B cell (primary cell): ENCODE measurements around the gene PIK3C3. TPM values are rescaled to one million over a fixed set of nuclear protein-coding genes. Genes with fewer than 3 reads are reported as not detected.
"Not testable (repeated sequence)": the region's sequence is repeated elsewhere in the genome, so short reads cannot be mapped to it uniquely, and the experiment has no call there.

Source experiments
- ATAC-seq: fragments of 200-7000 bp; cut with Tn5 transposase; one replicate; pipeline ENCODE4 v1.10.0; 2021; ENCODE audit warnings: low read depth, mild to moderate bottlenecking, moderate number of reproducible peaks, moderate library complexity
- CTCF ChIA-PET: fragments of 350-600 bp; sonication (Branson Sonifier 250); formaldehyde crosslinking; loops from one replicate; lab custom pipeline; 2021; ENCODE audit warnings: antibody characterized with exemption, inconsistent platforms; lab: Charles Lee
- POLR2A ChIA-PET: fragments of 350-600 bp; sonication (Branson Sonifier 250); formaldehyde crosslinking; loops from one replicate; lab custom pipeline; 2021; ENCODE audit warnings: antibody characterized with exemption; lab: Charles Lee
- DNase-seq: peaks from one replicate; pipeline ENCODE4 v3.0.0; 2013
- H2AFZ ChIP-seq: 2 replicates; pipeline ENCODE4 v1.6.1; 2012; ENCODE audit warnings: mild to moderate bottlenecking, low read depth, low read length; ENCODE audit not compliant: insufficient read depth, poor library complexity, severe bottlenecking
- H3K27ac ChIP-seq, 2 donors: 1 replicate in 1 of 2; 2 replicates in 1 of 2; pipeline ENCODE4 v1.5.1; 2012 to 2013; ENCODE audit warnings: low read length in 2 of 2, mild to moderate bottlenecking in 2 of 2, moderate library complexity in 1 of 2
- H3K27me3 ChIP-seq, 4 experiments: fragments of 200-600 bp in 1 of 4; sonication (generic) in 1 of 4; replicated peaks in 1 of 4; 1 replicate in 2 of 4; 2 replicates in 2 of 4; pipeline versions ENCODE4 v1.6.1 to v1.7.0; 2013 to 2016; ENCODE audit warnings: low read length in 3 of 4, mild to moderate bottlenecking in 2 of 4, mixed read lengths in 1 of 4, moderate library complexity in 1 of 4; ENCODE audit not compliant: insufficient read depth in 4 of 4, control insufficient read depth in 3 of 4; ENCODE audit errors: control extremely low read depth in 1 of 4
- H3K36me3 ChIP-seq, 2 experiments: replicated peaks in 1 of 2; 1 replicate in 1 of 2; 2 replicates in 1 of 2; pipeline versions ENCODE4 v1.6.1 to v1.7.1; 2013; ENCODE audit warnings: low read length in 1 of 2; ENCODE audit not compliant: insufficient read depth in 2 of 2, control insufficient read depth in 1 of 2; ENCODE audit errors: control extremely low read depth in 1 of 2, extremely low read depth in 1 of 2
- H3K4me1 ChIP-seq, 2 donors: fragments of 200-600 bp in 1 of 2; sonication (generic) in 1 of 2; 1 replicate in 1 of 2; 2 replicates in 1 of 2; pipeline versions ENCODE4 v1.5.1 to v1.6.1; 2013 to 2017; ENCODE audit warnings: low read length in 2 of 2; ENCODE audit not compliant: control insufficient read depth in 2 of 2, insufficient read depth in 2 of 2
- H3K4me2 ChIP-seq: replicated peaks from 2 replicates; pipeline ENCODE3; 2012; ENCODE audit warnings: mild to moderate bottlenecking, low read depth, low read length; ENCODE audit not compliant: poor library complexity, severe bottlenecking
- H3K4me3 ChIP-seq, 5 experiments: fragments of 200-600 bp in 1 of 5; sonication (generic) in 1 of 5; 1 replicate in 3 of 5; 2 replicates in 2 of 5; pipeline versions ENCODE4 v1.5.1 to v1.7.0; 2011 to 2016; ENCODE audit warnings: low read length in 4 of 5, mild to moderate bottlenecking in 4 of 5, low read depth in 2 of 5, control low read depth in 1 of 5, moderate library complexity in 1 of 5; ENCODE audit not compliant: insufficient read depth in 1 of 5; ENCODE audit errors: control extremely low read depth in 1 of 5, extremely low read depth in 1 of 5
- H3K79me2 ChIP-seq: fragments of 200-600 bp; sonication (generic); one replicate; pipeline ENCODE4 v1.6.0; 2016; ENCODE audit warnings: low read length; ENCODE audit not compliant: control insufficient read depth, insufficient read depth
- H3K9ac ChIP-seq: fragments of 200-600 bp; sonication (generic); 2 replicates; pipeline ENCODE4 v1.6.1; 2017; ENCODE audit warnings: mild to moderate bottlenecking, low read length, moderate library complexity
- H3K9me3 ChIP-seq, 3 donors: one replicate each; pipeline versions ENCODE4 v1.6.1 to v1.7.1; 2013; ENCODE audit warnings: low read length in 2 of 3; ENCODE audit not compliant: control insufficient read depth in 2 of 3, insufficient read depth in 1 of 3; ENCODE audit errors: control extremely low read depth in 1 of 3
- H4K20me1 ChIP-seq: 2 replicates; pipeline ENCODE4 v1.6.0; 2012; ENCODE audit warnings: mild to moderate bottlenecking, low read length; ENCODE audit not compliant: insufficient read depth, control insufficient read depth, poor library complexity, severe bottlenecking
- H3K27ac Mint-ChIP-seq: one replicate; pipeline ENCODE4 v1.8.0; 2021; ENCODE audit warnings: mixed read lengths
- H3K27me3 Mint-ChIP-seq: one replicate; pipeline ENCODE4 v1.8.0; 2021; ENCODE audit warnings: mixed read lengths
- H3K4me1 Mint-ChIP-seq: one replicate; pipeline ENCODE4 v1.8.0; 2021; ENCODE audit warnings: mixed read lengths
- H3K4me3 Mint-ChIP-seq: one replicate; pipeline ENCODE4 v1.8.0; 2021; ENCODE audit warnings: mixed read lengths
- H3K9me3 Mint-ChIP-seq: one replicate; pipeline ENCODE4 v1.8.0; 2022; ENCODE audit warnings: mixed read lengths; ENCODE audit not compliant: insufficient read depth
- CTCF ChIP-seq: fragments of 200-600 bp; IDR thresholded peaks from one replicate; pipeline ENCODE4 v1.8.0; 2022; ENCODE audit warnings: antibody characterized with exemption, mild to moderate bottlenecking
- EZH2 ChIP-seq: IDR thresholded peaks from 2 replicates; pipeline ENCODE4 v1.6.1; 2012; ENCODE audit warnings: borderline replicate concordance, low read depth, mild to moderate bottlenecking, moderate library complexity, low read length; ENCODE audit not compliant: insufficient read depth, poor library complexity, severe bottlenecking
- intact Hi-C: fragments of 100-400 bp; cut with micrococcal nuclease; formaldehyde crosslinking; loops from one replicate; pipeline ENCODE4 v1.10.0; 2022
- polyA plus RNA-seq: library from polyadenylated mRNA; depleted of rRNA; stranded (reverse); fragments of >200 nt; gene quantifications from 2 replicates; pipeline ENCODE4 v1.2.3, GENCODE V29; 2012
- total RNA-seq, 2 donors: library from RNA; stranded (reverse); fragments of 120-200 nt in 1 of 2; gene quantifications; 1 replicate in 1 of 2; 2 replicates in 1 of 2; pipeline versions ENCODE4 v1.2.3 to v1.2.4, GENCODE V29; 2013 to 2022

PIK3C3 gene
- total and polyA plus RNA-seq, 2 donors (not counting 1 experiment from before 2014, with no cell fraction given), result 13.3 to 87.9 TPM

- Histone ChIP-seq H4K20me1 (no peaks in the 10 kb centered on the region), H2AFZ (no peak overlapping the region), H3K79me2 (no peaks in the 10 kb centered on the region), H3K27ac (no peak overlapping the region), H3K4me3 (no peak overlapping the region), H3K4me2 (no peak overlapping the region), H3K9me3 (no peaks in the 10 kb centered on the region), H3K4me1 (no peaks in the 10 kb centered on the region), H3K36me3 (peaks cover 0 to 52% of the 10 kb centered on the region in 2 experiments), H3K9ac (no peak overlapping the region), H3K27me3 (no peaks in the 10 kb centered on the region)
- DNase-seq, result no peak
- Mint-ChIP-seq H3K27ac (no peak overlapping the region), H3K27me3 (no peaks in the 10 kb centered on the region), H3K4me1 (peaks cover 3% of the 10 kb centered on the region), H3K9me3 (no peaks in the 10 kb centered on the region), H3K4me3 (no peak overlapping the region)
- ChIA-PET CTCF (no interaction called here), POLR2A (no interaction called here)
- TF ChIP-seq EZH2 (no peak), CTCF (no peak)
- intact Hi-C loops, result no loop called here
- no peak for ATAC-seq
Observed at GRCh38 chr18:42005782-42006181, 50.7 kb downstream of the PIK3C3 start.

- H3K27ac ChIP-seq, H3K27ac Mint-ChIP-seq, H3K4me3 ChIP-seq, H3K9me3 ChIP-seq, intact Hi-C loops, H3K9ac ChIP-seq, CTCF ChIA-PET, H2AFZ ChIP-seq, H3K79me2 ChIP-seq, H3K27me3 Mint-ChIP-seq, ATAC-seq, H4K20me1 ChIP-seq, H3K4me2 ChIP-seq, H3K9me3 Mint-ChIP-seq, H3K4me1 Mint-ChIP-seq, DNase-seq, H3K4me1 ChIP-seq, H3K27me3 ChIP-seq, H3K4me3 Mint-ChIP-seq, POLR2A ChIA-PET: not testable (repeated sequence)
- peaks cover 0 to 49% of the 10 kb centered on the region in 2 experiments for H3K36me3 ChIP-seq
Observed at GRCh38 chr18:42009457-42009856, 54.4 kb downstream of the PIK3C3 start.
